A673 (cell line): Measurements from ENCODE around the gene PSMD10.

Experiments used
- EZH2 ChIP-seq: fragments of 200-600 bp; sonication (generic); IDR thresholded peaks from 2 replicates; pipeline ENCODE4 v1.6.1; 2017; ENCODE audit warnings: borderline replicate concordance, low read depth, mild to moderate bottlenecking, mixed read lengths, antibody characterized with exemption, low read length; ENCODE audit not compliant: poor library complexity, severe bottlenecking
- TF ChIP-seq, protein P1 (sequence below): fragments of 300-800, 200-600 bp; sonication (generic); conservative IDR thresholded peaks from 2 replicates; pipeline ENCODE4 v1.5.1; 2017; ENCODE audit warnings: low read depth, mild to moderate bottlenecking, antibody characterized with exemption, low read length, moderate library complexity, mixed read lengths

DNA sequence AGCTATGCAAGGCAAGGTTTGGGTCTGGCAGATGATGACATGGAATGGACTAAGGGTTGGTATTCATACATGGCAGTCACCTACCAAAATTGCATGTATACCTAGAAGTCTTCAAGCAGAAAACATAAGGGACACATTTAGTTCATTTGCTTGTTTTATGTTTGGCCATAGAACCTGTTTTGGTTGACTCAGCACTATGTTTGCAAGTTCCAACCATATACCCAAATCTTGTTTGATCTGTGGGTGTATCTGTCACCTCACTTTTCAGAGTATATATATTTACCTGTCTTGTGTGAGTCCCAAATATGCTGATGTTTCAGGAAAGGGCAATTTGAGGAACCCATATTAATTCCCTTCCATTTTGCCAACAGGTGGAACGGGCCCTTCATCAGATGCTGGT lies 39.5 kb upstream of the PSMD10 start:
- TF ChIP-seq, protein P1, sequence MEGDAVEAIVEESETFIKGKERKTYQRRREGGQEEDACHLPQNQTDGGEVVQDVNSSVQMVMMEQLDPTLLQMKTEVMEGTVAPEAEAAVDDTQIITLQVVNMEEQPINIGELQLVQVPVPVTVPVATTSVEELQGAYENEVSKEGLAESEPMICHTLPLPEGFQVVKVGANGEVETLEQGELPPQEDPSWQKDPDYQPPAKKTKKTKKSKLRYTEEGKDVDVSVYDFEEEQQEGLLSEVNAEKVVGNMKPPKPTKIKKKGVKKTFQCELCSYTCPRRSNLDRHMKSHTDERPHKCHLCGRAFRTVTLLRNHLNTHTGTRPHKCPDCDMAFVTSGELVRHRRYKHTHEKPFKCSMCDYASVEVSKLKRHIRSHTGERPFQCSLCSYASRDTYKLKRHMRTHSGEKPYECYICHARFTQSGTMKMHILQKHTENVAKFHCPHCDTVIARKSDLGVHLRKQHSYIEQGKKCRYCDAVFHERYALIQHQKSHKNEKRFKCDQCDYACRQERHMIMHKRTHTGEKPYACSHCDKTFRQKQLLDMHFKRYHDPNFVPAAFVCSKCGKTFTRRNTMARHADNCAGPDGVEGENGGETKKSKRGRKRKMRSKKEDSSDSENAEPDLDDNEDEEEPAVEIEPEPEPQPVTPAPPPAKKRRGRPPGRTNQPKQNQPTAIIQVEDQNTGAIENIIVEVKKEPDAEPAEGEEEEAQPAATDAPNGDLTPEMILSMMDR: no peak
- TF ChIP-seq EZH2: no peak
